Activated T-helper 2 cell treated with anti-CD3 and anti-CD28 coated beads, Interferon-gamma antibody, Interleukin-2, Interleukin-4, amounts not matched to agents 10 μg/mL and 5 μg/mL and 100 μg/mL, durations not matched to agents 14 hours and 24 hours and 36 hours (primary cell): Measurements from ENCODE around the gene AEBP1. TPM values are rescaled to one million over a fixed set of nuclear protein-coding genes. Genes with fewer than 3 reads are reported as not detected.

ENCODE experiments used
- DNase-seq: peaks from one replicate; pipeline ENCODE4 v3.0.0; 2021; ENCODE audit warnings: low spot score
- H3K27ac Mint-ChIP-seq: one replicate; pipeline ENCODE4 v1.8.0; 2021; ENCODE audit warnings: mixed read lengths
- H3K27me3 Mint-ChIP-seq: one replicate; pipeline ENCODE4 v1.8.0; 2021; ENCODE audit warnings: low read depth, mixed read lengths
- H3K36me3 Mint-ChIP-seq: one replicate; pipeline ENCODE4 v1.8.0; 2021; ENCODE audit warnings: low read depth, mixed read lengths
- H3K4me1 Mint-ChIP-seq: one replicate; pipeline ENCODE4 v1.8.0; 2021; ENCODE audit warnings: low read depth, mixed read lengths
- H3K4me3 Mint-ChIP-seq: one replicate; pipeline ENCODE4 v1.8.0; 2021; ENCODE audit warnings: low read depth, mild to moderate bottlenecking, moderate library complexity, mixed read lengths
- H3K9me3 Mint-ChIP-seq: one replicate; pipeline ENCODE4 v1.8.0; 2021; ENCODE audit warnings: mixed read lengths
- intact Hi-C: fragments of 100-400 bp; cut with micrococcal nuclease; formaldehyde crosslinking; loops from one replicate; pipeline ENCODE4 v1.15.1; 2023
- total RNA-seq: library from RNA; stranded (reverse); gene quantifications from 2 replicates; pipeline ENCODE4 v1.2.3, GENCODE V29; 2022

Gene AEBP1
- total RNA-seq, 1 donor from 2014 or later = 38.7 TPM

DNA sequence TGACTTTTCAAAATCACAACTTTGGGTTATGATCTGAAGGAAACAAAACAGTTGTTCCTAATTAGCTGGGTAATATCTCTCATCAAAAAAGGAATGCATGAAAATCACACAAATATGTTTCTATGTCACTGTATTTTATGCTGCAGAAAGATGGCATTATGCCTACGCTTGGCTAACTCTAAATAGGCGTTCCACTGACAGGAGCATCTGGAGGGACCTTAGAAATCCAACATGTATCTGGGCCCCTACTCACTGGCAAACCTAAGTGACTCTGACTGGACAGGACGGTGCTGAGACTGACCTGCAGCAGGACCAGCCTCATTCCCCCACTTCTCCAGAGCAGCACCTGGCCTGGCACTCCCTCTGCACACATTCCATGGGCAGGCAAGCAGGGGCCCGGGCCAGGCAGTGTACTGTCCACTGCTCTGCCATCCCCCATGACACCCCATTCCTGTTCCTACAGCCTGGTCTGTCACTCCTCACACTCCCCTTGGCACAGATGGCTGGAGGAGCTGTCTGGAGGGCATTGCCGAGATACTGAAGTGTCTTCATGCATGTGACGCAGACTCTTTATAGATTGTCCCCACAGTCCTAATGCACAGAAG, 39.6 kb downstream of the AEBP1 start:
- Mint-ChIP-seq H3K27me3 (peaks cover 8% of the 10 kb centered on the region), H3K4me3 (no peak overlapping the region), H3K9me3 (no peaks in the 10 kb centered on the region), H3K4me1 (no peaks in the 10 kb centered on the region), H3K27ac (no peak overlapping the region), H3K36me3 (no peaks in the 10 kb centered on the region)
- no peak for DNase-seq
- intact Hi-C loops = no loop called here

DNA sequence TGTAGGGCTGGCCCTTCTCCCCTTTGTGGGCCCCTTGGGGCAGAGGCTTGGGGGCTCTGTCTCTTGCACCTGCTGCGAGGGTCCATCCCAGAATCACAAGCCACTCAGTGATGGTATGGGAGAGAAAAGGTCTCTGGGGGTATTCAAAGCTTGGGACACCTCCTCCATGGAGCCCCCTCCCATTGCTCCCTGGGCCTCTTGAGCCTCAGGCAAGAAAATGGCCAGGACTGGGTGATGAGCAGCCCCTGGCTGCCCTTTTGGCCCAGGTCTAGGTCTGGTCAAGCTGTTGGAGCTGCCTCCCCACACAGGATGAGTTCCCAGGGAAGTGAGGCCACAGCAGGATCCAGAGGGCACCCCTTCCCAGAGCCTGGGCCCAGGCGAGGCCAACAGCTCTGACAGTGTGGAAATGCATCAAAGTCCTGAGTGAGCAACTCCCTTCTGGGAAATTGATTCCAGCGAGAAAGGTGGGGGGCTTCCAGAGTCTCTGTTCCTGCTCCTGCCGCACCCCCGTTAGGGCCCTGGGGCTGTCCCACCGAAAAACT, 40.4 kb downstream of the AEBP1 start:
- peaks cover 8% of the 10 kb centered on the region for H3K27me3 Mint-ChIP-seq
- H3K4me1 Mint-ChIP-seq = no peaks in the 10 kb centered on the region
- H3K9me3 Mint-ChIP-seq = no peaks in the 10 kb centered on the region
- no peak overlapping the region for H3K27ac Mint-ChIP-seq
- intact Hi-C loops = no loop called here
- no peak overlapping the region for H3K4me3 Mint-ChIP-seq
- DNase-seq = no peak
- H3K36me3 Mint-ChIP-seq = no peaks in the 10 kb centered on the region

DNA sequence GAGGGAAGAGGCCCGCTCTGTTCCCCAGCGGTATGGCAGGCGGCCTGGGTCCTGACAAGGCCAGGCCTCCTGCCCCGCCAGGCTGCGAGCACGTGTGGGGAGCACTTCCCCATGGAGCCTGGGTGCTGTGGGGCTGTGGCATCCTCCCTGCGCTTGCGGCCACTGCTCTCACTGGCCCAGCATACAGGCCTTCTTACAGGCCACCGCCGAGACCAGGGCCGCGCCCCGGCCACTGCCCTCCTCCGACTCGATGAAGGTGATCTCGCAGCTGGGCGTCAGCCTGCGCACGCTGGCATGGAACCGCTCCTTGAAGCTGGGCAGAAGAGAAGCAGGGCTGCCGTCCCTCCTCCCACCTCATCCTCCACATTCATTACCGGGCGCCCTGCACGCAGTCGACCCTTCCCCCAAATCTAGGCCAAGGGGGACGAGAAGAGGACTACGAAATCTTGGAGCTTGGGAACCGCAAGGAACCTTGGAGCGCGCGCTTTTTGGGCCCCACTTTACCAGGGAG, 40.9 kb downstream of the AEBP1 start:
- no peak overlapping the region for H3K27ac Mint-ChIP-seq
- peak overlapping the region; percentile 75 for H3K4me3 Mint-ChIP-seq
- no peaks in the 10 kb centered on the region for H3K4me1 Mint-ChIP-seq
- H3K27me3 Mint-ChIP-seq = peaks cover 8% of the 10 kb centered on the region
- H3K36me3 Mint-ChIP-seq = no peaks in the 10 kb centered on the region
- H3K9me3 Mint-ChIP-seq = no peaks in the 10 kb centered on the region
- no peak for DNase-seq
- intact Hi-C loops = loop anchor here (5.0 kb wide), 1 partner anchor 57 kb away; the partner anchor contains the start of gene YKT6

DNA sequence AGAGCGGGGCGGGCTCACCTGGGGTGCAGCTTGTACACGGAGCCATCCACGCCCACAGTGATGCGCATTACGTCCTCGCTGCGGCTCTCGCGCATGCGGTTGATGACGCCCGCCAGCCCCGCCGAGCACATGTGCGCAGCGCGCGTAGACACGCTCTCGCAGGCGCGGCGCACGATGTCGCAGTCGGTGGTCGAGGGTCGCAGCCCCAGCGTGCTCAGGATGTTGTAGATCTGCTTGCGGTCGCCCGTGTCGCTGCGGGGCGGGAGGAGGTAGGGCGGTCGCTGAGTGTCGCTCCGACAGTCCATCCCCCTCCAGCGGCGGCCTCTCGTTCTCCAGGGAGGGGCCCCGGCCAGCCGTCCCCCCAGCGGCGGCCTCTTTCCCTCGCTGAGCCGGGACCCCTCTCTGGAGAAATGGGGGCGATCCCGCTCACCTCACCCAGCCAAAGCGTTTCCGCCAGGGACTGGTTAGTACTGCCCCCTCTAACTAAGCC, 41.4 kb downstream of the AEBP1 start:
- Mint-ChIP-seq H3K4me1 (no peaks in the 10 kb centered on the region), H3K27ac (peak overlapping the region; percentile 76), H3K9me3 (no peaks in the 10 kb centered on the region), H3K36me3 (no peaks in the 10 kb centered on the region), H3K27me3 (peaks cover 8% of the 10 kb centered on the region), H3K4me3 (peak overlapping the region; percentile 75)
- DNase-seq = peak; percentile 54
- intact Hi-C loops = loop anchor here (5.0 kb wide), 1 partner anchor 57 kb away; the partner anchor contains the start of gene YKT6

DNA sequence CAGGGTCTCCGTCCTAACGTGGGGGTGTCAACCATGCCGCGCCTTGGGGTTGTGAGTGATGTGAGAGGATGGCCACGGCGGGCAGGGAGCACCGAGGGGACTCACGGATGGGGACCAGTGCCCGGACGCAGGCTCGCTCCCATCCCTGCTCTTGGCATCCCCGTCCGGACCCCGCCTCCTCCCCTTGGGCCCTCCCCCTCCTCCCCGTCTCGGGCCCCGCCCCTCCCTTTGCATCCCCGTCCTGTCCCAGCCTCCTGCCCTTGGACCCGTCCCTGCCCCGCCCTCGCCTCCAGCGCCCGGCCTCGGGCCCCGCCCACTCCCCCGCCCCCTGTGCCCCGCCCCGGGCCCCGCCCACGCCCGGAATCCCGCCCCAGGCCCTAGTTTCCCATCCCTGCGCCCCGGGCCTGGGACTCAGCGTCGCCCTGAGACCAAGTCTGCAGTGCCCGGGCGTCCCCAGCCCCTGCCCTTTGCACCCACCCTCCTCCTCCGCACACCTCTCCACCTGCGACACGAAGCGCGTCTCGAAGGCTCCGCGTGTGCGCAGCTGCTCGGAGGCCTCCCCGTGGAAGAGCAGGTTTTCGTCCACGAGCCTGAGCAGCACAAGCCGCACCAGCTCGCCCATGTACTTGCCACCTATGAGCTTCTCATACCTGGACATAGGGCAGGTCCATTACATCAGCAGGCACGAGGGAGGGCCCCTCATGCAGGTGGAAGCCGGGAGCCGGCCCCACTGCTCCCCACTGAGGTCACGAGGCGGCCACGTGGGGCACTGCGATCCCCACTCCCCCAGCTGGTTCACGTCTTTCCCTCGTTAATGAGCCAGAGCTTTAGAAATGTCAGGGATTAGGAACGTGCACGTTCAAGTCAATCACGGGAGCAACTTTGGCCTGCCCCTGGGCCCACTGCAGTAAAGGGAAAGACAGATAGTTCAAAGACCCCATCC, 42.1 kb downstream of the AEBP1 start:
- Mint-ChIP-seq H3K4me3 (peak overlapping the region; percentile 75), H3K27me3 (peaks cover 8% of the 10 kb centered on the region), H3K36me3 (no peaks in the 10 kb centered on the region), H3K4me1 (no peaks in the 10 kb centered on the region), H3K27ac (no peak overlapping the region), H3K9me3 (no peaks in the 10 kb centered on the region)
- intact Hi-C loops = loop anchor here (1.0 to 5.0 kb wide), 2 partner anchors 23 to 56 kb away; partner anchors contain the start of genes POLD2 and YKT6
- DNase-seq = peak; percentile 69

DNA sequence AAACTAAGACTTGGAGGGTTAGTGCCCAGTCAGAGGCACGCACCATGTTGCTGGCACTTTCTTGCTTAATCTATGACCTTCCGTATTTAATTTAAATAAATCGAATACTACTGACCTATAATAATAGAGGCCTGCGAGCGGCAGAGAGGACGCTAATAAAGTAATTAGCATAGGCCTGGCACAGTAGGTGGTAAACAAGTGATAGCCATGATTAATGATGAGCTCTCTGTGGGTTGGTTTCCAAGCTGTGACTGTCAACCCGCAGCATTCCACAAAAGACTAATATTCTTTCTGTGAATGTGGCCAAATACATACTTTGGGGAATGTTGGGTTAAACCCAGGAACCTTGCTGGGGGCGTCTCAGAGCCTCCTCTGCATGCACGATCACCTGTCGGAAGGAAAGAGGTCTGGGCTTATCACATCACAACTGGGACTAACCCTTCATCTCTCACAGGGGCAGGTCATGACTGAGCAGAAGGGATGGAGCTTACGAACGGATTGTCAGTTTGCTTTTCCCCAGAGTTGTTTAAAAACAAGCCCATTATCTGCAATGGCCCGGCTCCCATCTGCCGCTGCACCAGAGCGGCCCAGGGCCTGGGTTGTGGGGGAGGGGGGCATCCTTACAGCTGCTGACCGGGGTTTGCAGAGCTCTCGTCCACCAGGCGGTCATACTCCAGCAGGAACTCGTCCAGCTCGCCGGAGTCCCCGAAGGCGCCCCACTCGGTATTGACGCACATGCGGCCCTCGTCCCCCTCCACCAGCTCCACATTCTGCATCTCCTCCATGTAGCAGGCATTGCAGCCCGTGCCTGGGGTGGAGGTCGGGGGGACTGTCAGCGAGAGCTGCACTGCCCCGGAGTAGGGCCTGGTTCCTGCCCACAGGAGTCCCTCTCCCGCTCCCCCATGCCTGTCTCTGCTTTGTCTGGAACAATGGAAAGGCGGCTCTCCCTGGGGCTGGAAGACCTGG, 43.2 kb downstream of the AEBP1 start:
- no peak for DNase-seq
- Mint-ChIP-seq H3K36me3 (no peaks in the 10 kb centered on the region), H3K4me3 (no peak overlapping the region), H3K27ac (no peak overlapping the region), H3K9me3 (no peaks in the 10 kb centered on the region), H3K27me3 (peaks cover 8% of the 10 kb centered on the region), H3K4me1 (no peaks in the 10 kb centered on the region)
- intact Hi-C loops = loop anchor here (5.0 kb wide), 1 partner anchor 55 kb away; the partner anchor contains the start of gene YKT6

DNA sequence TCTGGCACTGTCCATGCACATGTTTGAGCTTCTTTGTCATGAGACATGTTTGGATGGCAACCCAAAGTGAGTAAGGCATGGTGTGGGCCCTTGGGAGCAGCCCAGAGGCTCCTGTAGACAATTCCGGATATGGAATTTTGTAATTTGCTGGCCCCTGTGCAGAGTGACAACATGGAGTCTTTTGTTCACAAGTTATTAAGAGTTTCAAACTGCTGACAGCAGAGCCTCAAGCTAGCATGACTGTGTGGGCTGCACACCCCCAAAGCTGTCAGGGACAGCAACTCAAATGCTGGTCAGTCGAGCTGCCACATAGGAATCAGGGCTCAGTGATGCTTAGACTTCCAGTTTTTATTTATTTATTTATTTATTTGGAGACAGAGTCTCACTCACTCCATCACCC, 44.0 kb downstream of the AEBP1 start:
- intact Hi-C loops = loop anchor here (5.0 kb wide), 1 partner anchor 54 kb away; the partner anchor contains the start of gene YKT6
- Mint-ChIP-seq H3K27ac (no peak overlapping the region), H3K4me3 (no peak overlapping the region), H3K27me3 (peaks cover 8% of the 10 kb centered on the region), H3K4me1 (no peaks in the 10 kb centered on the region), H3K9me3 (no peaks in the 10 kb centered on the region), H3K36me3 (no peaks in the 10 kb centered on the region)
- DNase-seq = no peak

DNA sequence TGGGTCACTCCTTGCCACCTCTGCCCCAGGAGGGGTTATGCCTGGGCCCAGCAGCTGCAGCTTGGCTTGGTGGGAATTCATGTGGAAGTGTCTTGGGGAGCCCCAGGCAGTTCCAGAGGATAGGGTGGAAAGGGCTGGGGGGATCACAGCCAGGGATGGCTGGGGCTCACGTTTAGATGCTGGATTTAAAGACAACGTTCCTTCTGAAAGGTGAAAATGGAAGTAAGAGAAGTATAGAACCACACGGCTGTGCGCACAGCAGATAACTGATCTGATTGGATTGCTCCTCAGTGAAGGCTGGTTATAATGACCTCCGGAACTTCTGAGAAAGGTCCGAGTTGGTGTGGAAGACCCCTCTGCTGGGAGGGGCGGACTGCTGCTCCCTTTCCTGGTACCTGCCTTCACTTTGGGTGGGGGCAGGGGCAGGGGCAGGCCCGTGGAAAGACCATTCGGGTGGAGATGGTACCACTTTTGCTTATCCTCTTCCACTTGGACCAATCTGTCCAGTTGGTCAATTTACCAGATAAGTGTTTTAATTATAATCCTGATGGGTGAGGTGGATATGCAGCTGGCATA, 44.9 kb downstream of the AEBP1 start:
- intact Hi-C loops = loop anchor here (5.0 kb wide), 1 partner anchor 53 kb away; the partner anchor contains the start of gene YKT6
- Mint-ChIP-seq H3K4me1 (no peaks in the 10 kb centered on the region), H3K4me3 (no peak overlapping the region), H3K36me3 (no peaks in the 10 kb centered on the region), H3K9me3 (no peaks in the 10 kb centered on the region), H3K27ac (no peak overlapping the region), H3K27me3 (peaks cover 6% of the 10 kb centered on the region)
- DNase-seq = no peak

DNA sequence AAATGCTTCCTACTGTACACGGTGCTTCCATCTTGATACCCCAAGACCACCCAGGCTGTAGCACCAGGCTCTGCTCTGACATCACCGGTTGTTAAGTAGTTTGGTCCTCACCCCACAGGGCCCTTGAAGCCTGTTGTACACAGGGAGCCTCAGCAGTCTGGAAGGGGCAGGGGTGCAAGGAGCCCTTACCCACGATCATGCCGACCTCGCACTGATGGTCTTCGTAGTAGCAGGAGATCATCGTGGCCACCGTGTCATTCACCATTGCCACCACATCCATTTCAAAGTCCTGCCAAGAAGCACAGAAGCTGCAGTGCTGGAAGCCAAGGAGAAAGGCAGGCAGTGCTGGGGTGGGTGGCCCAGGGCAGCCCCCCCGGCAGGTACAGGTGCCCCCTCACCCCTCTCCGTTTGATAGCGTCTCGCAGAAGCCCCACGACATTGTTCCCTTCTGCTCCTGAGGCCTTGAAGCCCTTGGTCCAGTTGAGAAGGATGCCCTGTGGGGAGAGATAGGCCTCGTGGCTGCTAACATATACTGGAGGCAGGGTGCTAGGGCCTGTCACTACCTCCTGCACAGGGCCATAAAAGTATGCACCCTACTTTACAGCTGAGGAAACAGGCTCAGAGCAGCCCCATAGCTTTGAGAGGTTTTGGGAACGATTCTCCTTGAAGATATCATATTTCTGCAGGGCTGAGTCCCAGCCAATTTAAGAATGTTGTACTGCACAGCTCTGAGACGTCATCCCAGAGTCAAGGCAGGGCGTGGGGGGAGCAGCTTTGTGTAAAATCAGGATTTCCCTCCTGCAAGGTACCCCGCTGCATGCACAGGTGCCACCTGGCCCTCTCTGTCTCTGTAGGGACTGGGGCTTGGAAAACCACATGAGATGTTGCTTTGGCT, 45.7 kb downstream of the AEBP1 start:
- intact Hi-C loops = loop anchor here (5.0 kb wide), 1 partner anchor 52 kb away; the partner anchor contains the start of gene YKT6
- no peak overlapping the region for H3K27ac Mint-ChIP-seq
- H3K27me3 Mint-ChIP-seq = peaks cover 6% of the 10 kb centered on the region
- H3K4me1 Mint-ChIP-seq = no peaks in the 10 kb centered on the region
- no peak overlapping the region for H3K4me3 Mint-ChIP-seq
- H3K9me3 Mint-ChIP-seq = no peaks in the 10 kb centered on the region
- no peak for DNase-seq
- no peaks in the 10 kb centered on the region for H3K36me3 Mint-ChIP-seq

DNA sequence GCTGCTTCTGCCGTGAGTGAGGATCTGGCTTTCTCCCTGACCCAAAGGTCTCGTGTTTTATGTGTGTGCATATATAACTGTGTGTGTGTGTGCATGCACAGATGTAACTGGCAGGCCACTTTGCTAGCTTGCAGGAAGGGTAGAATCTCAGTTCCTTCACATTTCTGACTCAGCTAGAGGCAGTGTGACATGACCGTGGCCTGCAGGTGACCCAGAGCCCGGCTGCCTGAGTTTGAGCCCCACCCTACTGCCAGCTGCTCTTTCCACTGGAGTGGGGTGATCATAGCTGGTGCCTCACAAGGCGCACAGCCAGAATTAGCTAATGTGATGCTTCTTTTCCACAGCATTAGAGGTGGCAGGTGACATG, 46.3 kb downstream of the AEBP1 start:
- Mint-ChIP-seq H3K27ac (no peak overlapping the region), H3K27me3 (peaks cover 2% of the 10 kb centered on the region), H3K36me3 (no peaks in the 10 kb centered on the region), H3K9me3 (no peaks in the 10 kb centered on the region), H3K4me3 (no peak overlapping the region), H3K4me1 (no peaks in the 10 kb centered on the region)
- DNase-seq = no peak
- intact Hi-C loops = no loop called here
